Caco-2 (cell line): ENCODE data around the gene LTBP1. TPM values are rescaled to one million over a fixed set of nuclear protein-coding genes. Genes with fewer than 3 reads are reported as not detected.

Experiments used
- BruUV-seq: library from RNA; stranded (reverse); fragments of 400-500 nt; replicated peaks from 2 replicates; lab custom pipeline; 2021; lab: Mats Ljungman, UMichigan
- CTCF ChIA-PET: fragments of 300-600 bp; sonication (Branson Sonifier 250); formaldehyde crosslinking; loops from one replicate; lab custom pipeline; 2022; ENCODE audit warnings: antibody characterized with exemption; lab: Charles Lee
- POLR2A ChIA-PET: fragments of 300-600 bp; sonication (Branson Sonifier 250); formaldehyde crosslinking; loops from one replicate; lab custom pipeline; 2022; ENCODE audit warnings: antibody characterized with exemption; lab: Charles Lee
- DNase-seq, 2 experiments: peaks; one replicate each; pipeline versions ENCODE4 v3.0.0 to v3.0.0-alpha.2; 2020 to 2022
- H3K27me3 ChIP-seq: replicated peaks from 2 replicates; pipeline ENCODE4 v1.6.0; 2011; ENCODE audit warnings: low read length; ENCODE audit not compliant: control insufficient read depth, insufficient read depth
- H3K36me3 ChIP-seq: 2 replicates; pipeline ENCODE4 v1.5.1; 2011; ENCODE audit warnings: low read length; ENCODE audit not compliant: control insufficient read depth, insufficient read depth
- H3K4me1 ChIP-seq: fragments of 250-450 bp; sonication (Bioruptor Pico); 2 replicates; pipeline ENCODE4 v1.5.1; 2020; ENCODE audit warnings: mild to moderate bottlenecking
- H3K4me3 ChIP-seq: 2 replicates; pipeline ENCODE4 v1.5.1; 2011; ENCODE audit warnings: low read depth, mild to moderate bottlenecking, control low read depth, low read length
- H3K9me3 ChIP-seq: fragments of 250-450 bp; sonication (Bioruptor Pico); 2 replicates; pipeline ENCODE4 v1.5.1; 2020; ENCODE audit warnings: mild to moderate bottlenecking, moderate library complexity
- H3K27ac Mint-ChIP-seq: one replicate; pipeline ENCODE4 v1.8.0; 2022; ENCODE audit warnings: mixed read lengths; ENCODE audit not compliant: unreplicated experiment
- H3K27me3 Mint-ChIP-seq: one replicate; pipeline ENCODE4 v1.8.0; 2022; ENCODE audit warnings: mixed read lengths; ENCODE audit not compliant: insufficient read depth, unreplicated experiment
- H3K36me3 Mint-ChIP-seq: one replicate; pipeline ENCODE4 v1.8.0; 2022; ENCODE audit warnings: mild to moderate bottlenecking, mixed read lengths; ENCODE audit not compliant: insufficient read depth, unreplicated experiment
- H3K4me1 Mint-ChIP-seq: one replicate; pipeline ENCODE4 v1.8.0; 2022; ENCODE audit warnings: low read depth, mixed read lengths; ENCODE audit not compliant: unreplicated experiment
- H3K4me3 Mint-ChIP-seq: one replicate; pipeline ENCODE4 v1.8.0; 2022; ENCODE audit warnings: mild to moderate bottlenecking, moderate library complexity, mixed read lengths; ENCODE audit not compliant: unreplicated experiment
- H3K9me3 Mint-ChIP-seq: one replicate; pipeline ENCODE4 v1.8.0; 2022; ENCODE audit warnings: mixed read lengths; ENCODE audit not compliant: unreplicated experiment
- CTCF ChIP-seq, 2 experiments: fragments of 200-600 bp in 1 of 2; IDR thresholded peaks; 1 replicate in 1 of 2; 2 replicates in 1 of 2; pipeline versions ENCODE4 v1.5.1 to v1.8.0; 2011 to 2022; ENCODE audit warnings: antibody characterized with exemption in 1 of 2, control low read depth in 1 of 2, inconsistent platforms in 1 of 2, low read depth in 1 of 2, low read length in 1 of 2, mild to moderate bottlenecking in 1 of 2, moderate library complexity in 1 of 2; ENCODE audit not compliant: insufficient read depth in 1 of 2, severe bottlenecking in 1 of 2, unreplicated experiment in 1 of 2
- intact Hi-C: fragments of 100-400 bp; cut with micrococcal nuclease; formaldehyde crosslinking; loops from one replicate; pipeline ENCODE4 v1.10.0; 2022; ENCODE audit not compliant: unreplicated experiment
- total RNA-seq: library from RNA; stranded (reverse); gene quantifications from 2 replicates; pipeline ENCODE4 v1.2.3, GENCODE V29; 2022

Gene LTBP1
- total RNA-seq, 1 experiment from 2014 or later: 64.2 TPM

GRCh38 chr2:33090553-33091134, 143.9 kb downstream of the LTBP1 start:
- no peak for DNase-seq
- no TSS peak for BruUV-seq
- H3K27me3 Mint-ChIP-seq: no peaks in the 10 kb centered on the region
- intact Hi-C loops: no loop called here
- ChIA-PET CTCF (no interaction called here), POLR2A (no interaction called here)
- H3K9me3 Mint-ChIP-seq: peaks cover 11% of the 10 kb centered on the region
- H3K36me3 Mint-ChIP-seq: no peaks in the 10 kb centered on the region
- Histone ChIP-seq H3K4me1 (no peaks in the 10 kb centered on the region), H3K27me3 (no peaks in the 10 kb centered on the region), H3K4me3 (no peak overlapping the region), H3K36me3 (no peaks in the 10 kb centered on the region), H3K9me3 (peaks cover 6% of the 10 kb centered on the region; the same call in 1 of the 2 replicates)
- H3K27ac Mint-ChIP-seq: no peak overlapping the region
- H3K4me3 Mint-ChIP-seq: no peak overlapping the region
- H3K4me1 Mint-ChIP-seq: no peaks in the 10 kb centered on the region
- no peak for TF ChIP-seq CTCF (IDR thresholded peaks at IDR 0.05; ENCODE audit: insufficient read depth in 1 of 2, low read depth in 1 of 2, low read length in 1 of 2, severe bottlenecking in 1 of 2, unreplicated experiment in 1 of 2)

- no peak overlapping the region for H3K4me3 ChIP-seq
- no peaks in the 10 kb centered on the region for H3K4me1 Mint-ChIP-seq
- no peaks in the 10 kb centered on the region for H3K27me3 Mint-ChIP-seq
- no peak for DNase-seq
- ChIA-PET POLR2A (no interaction called here), CTCF (no interaction called here)
- TF ChIP-seq CTCF (IDR thresholded peaks at IDR 0.05; ENCODE audit: insufficient read depth in 1 of 2, low read depth in 1 of 2, low read length in 1 of 2, severe bottlenecking in 1 of 2, unreplicated experiment in 1 of 2): no peak
- H3K36me3 Mint-ChIP-seq: no peaks in the 10 kb centered on the region
- peaks cover 16% of the 10 kb centered on the region for H3K9me3 Mint-ChIP-seq
- H3K27me3 ChIP-seq: no peaks in the 10 kb centered on the region
- H3K36me3 ChIP-seq: no peaks in the 10 kb centered on the region
- no peak overlapping the region for H3K4me3 Mint-ChIP-seq
- no peak overlapping the region for H3K27ac Mint-ChIP-seq
- H3K4me1 ChIP-seq: no peaks in the 10 kb centered on the region
- intact Hi-C loops: no loop called here
- no TSS peak for BruUV-seq
- H3K9me3 ChIP-seq: peaks cover 9% of the 10 kb centered on the region; the same call in 1 of the 2 replicates
These were observed 144.9 kb downstream of the LTBP1 start for GRCh38 chr2:33091541-33092123.

GRCh38 chr2:33093283-33093993, 146.7 kb downstream of the LTBP1 start:
- BruUV-seq: no TSS peak
- no peak overlapping the region for H3K27ac Mint-ChIP-seq
- POLR2A ChIA-PET: no interaction called here
- CTCF ChIA-PET: no interaction called here
- Histone ChIP-seq H3K4me3 (no peak overlapping the region), H3K9me3 (peaks cover 9% of the 10 kb centered on the region; the same call in 1 of the 2 replicates), H3K27me3 (no peaks in the 10 kb centered on the region), H3K36me3 (no peaks in the 10 kb centered on the region), H3K4me1 (no peaks in the 10 kb centered on the region)
- no peak for DNase-seq
- H3K4me1 Mint-ChIP-seq: no peaks in the 10 kb centered on the region
- intact Hi-C loops: no loop called here
- no peak for TF ChIP-seq CTCF (IDR thresholded peaks at IDR 0.05; ENCODE audit: insufficient read depth in 1 of 2, low read depth in 1 of 2, low read length in 1 of 2, severe bottlenecking in 1 of 2, unreplicated experiment in 1 of 2)
- no peaks in the 10 kb centered on the region for H3K27me3 Mint-ChIP-seq
- peaks cover 16% of the 10 kb centered on the region for H3K9me3 Mint-ChIP-seq
- no peaks in the 10 kb centered on the region for H3K36me3 Mint-ChIP-seq
- H3K4me3 Mint-ChIP-seq: no peak overlapping the region
